Keratinocyte (primary cell): Measurements from ENCODE around the gene SQSTM1. TPM values are rescaled to one million over a fixed set of nuclear protein-coding genes. Genes with fewer than 3 reads are reported as not detected.

ENCODE experiments used
- DNase-seq: peaks from one replicate; pipeline ENCODE4 v3.0.0-alpha.2; 2011; ENCODE audit warnings: low read depth, missing footprints, low spot score
- FAIRE-seq: peaks from 2 replicates; lab custom pipeline; 2011; peaks lifted over from hg19 to GRCh38; lab: Jason Lieb, UNC
- H2AFZ ChIP-seq: 2 replicates; pipeline ENCODE4 v1.6.0; 2012; ENCODE audit warnings: low read length, control low read depth, inconsistent platforms; ENCODE audit not compliant: control insufficient read depth
- H3K27ac ChIP-seq: 2 replicates; pipeline ENCODE4 v1.5.1; 2011; ENCODE audit warnings: low read length; ENCODE audit not compliant: control insufficient read depth, insufficient read depth
- H3K27me3 ChIP-seq: 3 replicates; pipeline ENCODE4 v1.6.0; 2011; ENCODE audit warnings: low read length; ENCODE audit not compliant: control insufficient read depth, insufficient read depth; ENCODE audit errors: extremely low read depth
- H3K36me3 ChIP-seq, 2 experiments: 2 replicates in 1 of 2; 3 replicates in 1 of 2; pipeline ENCODE4 v1.5.1; 2011; ENCODE audit warnings: low read length in 2 of 2, mild to moderate bottlenecking in 1 of 2; ENCODE audit not compliant: control insufficient read depth in 2 of 2, insufficient read depth in 2 of 2; ENCODE audit errors: extremely low read depth in 1 of 2
- H3K4me1 ChIP-seq: 3 replicates; pipeline ENCODE4 v1.5.1; 2011; ENCODE audit warnings: low read length; ENCODE audit not compliant: control insufficient read depth, insufficient read depth; ENCODE audit errors: extremely low read depth
- H3K4me2 ChIP-seq: 3 replicates; pipeline ENCODE4 v1.6.0; 2011; ENCODE audit warnings: low read depth, low read length; ENCODE audit not compliant: control insufficient read depth, insufficient read depth; ENCODE audit errors: extremely low read depth
- H3K4me3 ChIP-seq, 3 experiments: fragments of 200-600 bp in 1 of 3; sonication (generic) in 1 of 3; 2 replicates in 2 of 3; 3 replicates in 1 of 3; pipeline ENCODE4 v1.5.1; 2011 to 2016; ENCODE audit warnings: low read length in 3 of 3, mild to moderate bottlenecking in 3 of 3, control low read depth in 2 of 3, inconsistent platforms in 1 of 3, low read depth in 1 of 3, mixed read lengths in 1 of 3, mixed run types in 1 of 3, moderate library complexity in 1 of 3; ENCODE audit not compliant: control insufficient read depth in 2 of 3, insufficient read depth in 2 of 3; ENCODE audit errors: extremely low read depth in 1 of 3
- H3K79me2 ChIP-seq: 2 replicates; pipeline ENCODE4 v1.6.0; 2012; ENCODE audit warnings: low read length; ENCODE audit not compliant: control insufficient read depth, insufficient read depth
- H3K9ac ChIP-seq: 3 replicates; pipeline ENCODE4 v1.6.0; 2011; ENCODE audit warnings: low read length; ENCODE audit not compliant: control insufficient read depth, insufficient read depth; ENCODE audit errors: extremely low read depth
- H3K9me1 ChIP-seq: 3 replicates; pipeline ENCODE4 v1.6.0; 2011; ENCODE audit warnings: low read length; ENCODE audit not compliant: control insufficient read depth, insufficient read depth; ENCODE audit errors: extremely low read depth
- H3K9me3 ChIP-seq: 2 replicates; pipeline ENCODE4 v1.5.1; 2012; ENCODE audit warnings: low read depth, low read length; ENCODE audit not compliant: control insufficient read depth
- H4K20me1 ChIP-seq: 3 replicates; pipeline ENCODE4 v1.6.0; 2011; ENCODE audit warnings: low read length; ENCODE audit not compliant: control insufficient read depth, insufficient read depth; ENCODE audit errors: extremely low read depth
- CTCF ChIP-seq, 3 experiments: IDR thresholded peaks in 1 of 3; conservative IDR thresholded peaks in 1 of 3; optimal IDR thresholded peaks in 1 of 3; 2 replicates in 2 of 3; 3 replicates in 1 of 3; pipeline versions ENCODE3 to v1.5.1; 2011; ENCODE audit warnings: low read length in 3 of 3, mild to moderate bottlenecking in 3 of 3, moderate library complexity in 2 of 3, control low read depth in 1 of 3, inconsistent platforms in 1 of 3; ENCODE audit not compliant: insufficient read depth in 2 of 3; ENCODE audit errors: extremely low read depth in 1 of 3
- EZH2 ChIP-seq: IDR thresholded peaks from one replicate; pipeline ENCODE4 v1.6.1; 2012; ENCODE audit warnings: inconsistent platforms, mild to moderate bottlenecking, low read length, moderate library complexity
- dilution Hi-C: fragments of 300-500 bp; cut with MboI; formaldehyde crosslinking; loops from one replicate; pipeline ENCODE4 v1.7.0; 2020; ENCODE audit warnings: low sequenced_read_pairs; ENCODE audit not compliant: extremely low pct_ligation_motif_present
- polyA plus RNA-seq, 5 experiments: library from polyadenylated mRNA; depleted of rRNA in 3 of 5; stranded (reverse) in 3 of 5; stranded (forward) in 1 of 5; unstranded in 1 of 5; fragments of >200 nt; gene quantifications; 1 replicate in 1 of 5; 2 replicates in 3 of 5; 3 replicates in 1 of 5; pipeline versions ENCODE4 v1.2.1 to v1.2.3, GENCODE V29; 2011 to 2012; ENCODE audit warnings: missing spikeins in 2 of 5, low read depth in 1 of 5, low replicate concordance in 1 of 5

Gene SQSTM1
- polyA plus RNA-seq, 1 donor (not counting 4 experiments of a cell fraction or from before 2014, with no cell fraction given) = 75.7 TPM

GRCh38 chr5:179876610-179876952 is 55.9 kb downstream of the SQSTM1 start:
- H3K27me3 ChIP-seq = no peaks in the 10 kb centered on the region
- H2AFZ ChIP-seq = no peak overlapping the region
- no peaks in the 10 kb centered on the region for H4K20me1 ChIP-seq
- no peaks in the 10 kb centered on the region for H3K9me1 ChIP-seq
- H3K9ac ChIP-seq = no peak overlapping the region
- no peak overlapping the region for H3K27ac ChIP-seq
- H3K9me3 ChIP-seq = no peaks in the 10 kb centered on the region
- dilution Hi-C loops = no loop called here
- TF ChIP-seq CTCF (optimal IDR thresholded peaks at IDR 0.05 in 1 of 3, IDR thresholded peaks at IDR 0.05 in 1 of 3, conservative IDR thresholded peaks at IDR 0.05 in 1 of 3; ENCODE audit: extremely low read depth in 1 of 3, insufficient read depth in 2 of 3, low read length in 3 of 3) = no peak
- no peak for TF ChIP-seq EZH2
- FAIRE-seq (no peak), DNase-seq (no peak)
- no peaks in the 10 kb centered on the region for H3K4me1 ChIP-seq
- no peaks in the 10 kb centered on the region for H3K79me2 ChIP-seq
- H3K4me3 ChIP-seq = no peak overlapping the region
- H3K4me2 ChIP-seq = no peak overlapping the region
- H3K36me3 ChIP-seq = peaks cover 17 to 43% of the 10 kb centered on the region in 2 experiments

GRCh38 chr5:179878222-179879002 is 57.7 kb downstream of the SQSTM1 start:
- dilution Hi-C loops = no loop called here
- H3K4me3 ChIP-seq = no peak overlapping the region

More at GRCh38 chr5:179878222-179879002, 57.7 kb downstream of the SQSTM1 start:
- TF ChIP-seq EZH2 = no peak
- no peaks in the 10 kb centered on the region for H3K9me1 ChIP-seq
- FAIRE-seq (no peak), DNase-seq (no peak)
- H2AFZ ChIP-seq = no peak overlapping the region
- no peak overlapping the region for H3K27ac ChIP-seq
- no peaks in the 10 kb centered on the region for H4K20me1 ChIP-seq
- H3K79me2 ChIP-seq = no peaks in the 10 kb centered on the region
- peaks cover 4% of the 10 kb centered on the region for H3K9me3 ChIP-seq
- H3K27me3 ChIP-seq = no peaks in the 10 kb centered on the region
- no peaks in the 10 kb centered on the region for H3K4me1 ChIP-seq
- peaks cover 18 to 34% of the 10 kb centered on the region in 2 experiments for H3K36me3 ChIP-seq
- no peak overlapping the region for H3K4me2 ChIP-seq
- H3K9ac ChIP-seq = no peak overlapping the region
